ENCODE results near the gene POU6F2. TPM values are rescaled to one million over a fixed set of nuclear protein-coding genes. Genes with fewer than 3 reads are reported as not detected.

Gene POU6F2
- total and polyA plus RNA-seq, 7 donors, result 0.01 TPM; not detected in 6

GRCh38 chr7:39210362-39210761 is 232.7 kb downstream of the POU6F2 start:
- TF ChIP-seq, protein P1, sequence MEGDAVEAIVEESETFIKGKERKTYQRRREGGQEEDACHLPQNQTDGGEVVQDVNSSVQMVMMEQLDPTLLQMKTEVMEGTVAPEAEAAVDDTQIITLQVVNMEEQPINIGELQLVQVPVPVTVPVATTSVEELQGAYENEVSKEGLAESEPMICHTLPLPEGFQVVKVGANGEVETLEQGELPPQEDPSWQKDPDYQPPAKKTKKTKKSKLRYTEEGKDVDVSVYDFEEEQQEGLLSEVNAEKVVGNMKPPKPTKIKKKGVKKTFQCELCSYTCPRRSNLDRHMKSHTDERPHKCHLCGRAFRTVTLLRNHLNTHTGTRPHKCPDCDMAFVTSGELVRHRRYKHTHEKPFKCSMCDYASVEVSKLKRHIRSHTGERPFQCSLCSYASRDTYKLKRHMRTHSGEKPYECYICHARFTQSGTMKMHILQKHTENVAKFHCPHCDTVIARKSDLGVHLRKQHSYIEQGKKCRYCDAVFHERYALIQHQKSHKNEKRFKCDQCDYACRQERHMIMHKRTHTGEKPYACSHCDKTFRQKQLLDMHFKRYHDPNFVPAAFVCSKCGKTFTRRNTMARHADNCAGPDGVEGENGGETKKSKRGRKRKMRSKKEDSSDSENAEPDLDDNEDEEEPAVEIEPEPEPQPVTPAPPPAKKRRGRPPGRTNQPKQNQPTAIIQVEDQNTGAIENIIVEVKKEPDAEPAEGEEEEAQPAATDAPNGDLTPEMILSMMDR (IDR thresholded peaks at IDR 0.05), result no peak
- DNase-seq (no peak), ATAC-seq (no peak)
- no peaks in the 10 kb centered on the region for H3K27me3 ChIP-seq (ENCODE audit: insufficient read depth in 3 of 3, low read length in 2 of 3)
- H3K9me3 ChIP-seq, result no peaks in the 10 kb centered on the region
- WGBS, 3 donors, result 59 to 68% (median 63%) methylated on average over 6 of the region's 6 CpGs
- H3K4me1 ChIP-seq, result no peaks in the 10 kb centered on the region
- no peaks in the 10 kb centered on the region for H3K36me3 ChIP-seq (ENCODE audit: insufficient read depth in 1 of 2, low read depth in 1 of 2)
- no peak overlapping the region for H3K27ac ChIP-seq
- no peak overlapping the region for H3K4me3 ChIP-seq
- intact Hi-C loops (cut with DNase I), result no loop called here

GRCh38 chr7:39211581-39211980 is 233.9 kb downstream of the POU6F2 start:
- no peak for DNase-seq
- WGBS, 3 donors, result 64 to 79% (median 71%) methylated on average over 3 of the region's 3 CpGs
- intact Hi-C loops (cut with DNase I), result no loop called here
- TF ChIP-seq, protein P1 (IDR thresholded peaks at IDR 0.05), result no peak
- Histone ChIP-seq H3K4me3 (no peak overlapping the region), H3K27ac (no peak overlapping the region), H3K9me3 (no peaks in the 10 kb centered on the region), H3K4me1 (no peaks in the 10 kb centered on the region), H3K27me3 (ENCODE audit: insufficient read depth in 3 of 3, low read length in 2 of 3) (no peaks in the 10 kb centered on the region), H3K36me3 (ENCODE audit: insufficient read depth in 1 of 2, low read depth in 1 of 2) (no peaks in the 10 kb centered on the region)
- ATAC-seq, result no peak

- Histone ChIP-seq H3K9me3 (no peaks in the 10 kb centered on the region), H3K36me3 (ENCODE audit: insufficient read depth in 1 of 2, low read depth in 1 of 2) (no peaks in the 10 kb centered on the region), H3K4me1 (no peaks in the 10 kb centered on the region), H3K27ac (no peak overlapping the region), H3K27me3 (ENCODE audit: insufficient read depth in 3 of 3, low read length in 2 of 3) (no peaks in the 10 kb centered on the region), H3K4me3 (no peak overlapping the region)
- intact Hi-C loops (cut with DNase I), result no loop called here
- TF ChIP-seq, protein P1 (IDR thresholded peaks at IDR 0.05), result no peak
- ATAC-seq, result no peak
- WGBS, 3 donors, result 12 to 20% (median 19%) methylated on average over 2 of the region's 2 CpGs
- DNase-seq, result no peak
Observed at GRCh38 chr7:39212876-39213275, 235.2 kb downstream of the POU6F2 start.

GRCh38 chr7:39217783-39218182 is 240.1 kb downstream of the POU6F2 start:
- ATAC-seq (no peak), DNase-seq (no peak)
- intact Hi-C loops (cut with DNase I), result no loop called here
- no peaks in the 10 kb centered on the region for H3K27me3 ChIP-seq (ENCODE audit: insufficient read depth in 3 of 3, low read length in 2 of 3)
- H3K9me3 ChIP-seq, result no peaks in the 10 kb centered on the region
- no peak overlapping the region for H3K27ac ChIP-seq
- no peaks in the 10 kb centered on the region for H3K36me3 ChIP-seq (ENCODE audit: insufficient read depth in 1 of 2, low read depth in 1 of 2)
- TF ChIP-seq, protein P1 (IDR thresholded peaks at IDR 0.05), result no peak
- no peak overlapping the region for H3K4me3 ChIP-seq
- no peaks in the 10 kb centered on the region for H3K4me1 ChIP-seq
- 66 to 70% (median 68%) methylated on average over 3 of the region's 3 CpGs for WGBS, 3 donors

DNA sequence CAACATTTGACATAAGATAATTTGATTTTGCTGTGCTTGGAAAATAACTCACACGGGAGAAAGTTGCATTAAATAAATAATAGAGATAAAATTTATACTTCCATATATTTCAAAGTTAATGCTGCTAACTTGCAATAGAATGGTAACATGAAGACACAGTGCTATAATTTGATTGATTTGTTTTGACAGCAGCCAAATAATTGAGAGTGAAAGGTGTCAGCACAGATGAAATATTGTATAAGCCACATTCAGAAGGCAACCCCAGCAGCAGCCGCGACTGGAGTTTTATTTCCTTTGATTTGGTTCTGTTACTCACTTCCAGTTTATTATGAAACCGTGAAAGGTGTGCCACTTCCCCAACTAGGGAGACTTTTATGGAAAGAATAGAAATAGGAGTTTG is 242.2 kb downstream of the POU6F2 start:
- Histone ChIP-seq H3K4me1 (no peaks in the 10 kb centered on the region), H3K4me3 (no peak overlapping the region), H3K36me3 (ENCODE audit: insufficient read depth in 1 of 2, low read depth in 1 of 2) (no peaks in the 10 kb centered on the region), H3K27me3 (ENCODE audit: insufficient read depth in 3 of 3, low read length in 2 of 3) (no peaks in the 10 kb centered on the region), H3K9me3 (no peaks in the 10 kb centered on the region), H3K27ac (no peak overlapping the region)
- intact Hi-C loops (cut with DNase I), result no loop called here
- ATAC-seq (no peak), DNase-seq (no peak)
- 63 to 69% (median 68%) methylated on average over 4 of the region's 4 CpGs for WGBS, 3 donors
- TF ChIP-seq, protein P1 (IDR thresholded peaks at IDR 0.05), result no peak

Measured in psoas muscle (tissue), 8 donors.